ENCODE data around the gene ADAMTS17.

Gene ADAMTS17

DNA sequence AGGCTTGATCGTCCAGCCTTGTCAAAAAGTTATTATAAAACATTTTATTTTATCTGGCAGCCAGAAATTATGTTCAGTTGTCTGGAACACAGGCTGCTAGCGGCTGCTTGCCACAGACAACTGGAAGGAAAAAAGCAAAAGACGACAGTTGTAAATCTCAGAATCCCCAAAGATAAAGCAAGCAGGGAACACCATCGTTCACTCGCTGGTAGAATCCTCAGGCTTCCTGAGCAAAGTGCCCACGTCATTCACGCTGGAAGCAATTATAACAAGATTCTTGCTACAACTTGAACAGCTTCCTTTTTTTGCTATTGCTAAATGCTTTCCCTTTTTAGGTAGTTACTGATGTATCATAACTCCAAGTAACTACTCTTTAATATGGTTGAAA lies 33.6 kb downstream of the ADAMTS17 start:
- H3K4me1 ChIP-seq (ENCODE audit: control insufficient read depth, insufficient read depth, low read length): no peaks in the 10 kb centered on the region
- H3K9ac ChIP-seq (ENCODE audit: low read depth, low read length): no peak overlapping the region
- no peaks in the 10 kb centered on the region for H3K36me3 ChIP-seq (ENCODE audit: control insufficient read depth, insufficient read depth, low read length)
- no peak overlapping the region for H3K4me3 ChIP-seq (ENCODE audit: low read depth, low read length)
- no peaks in the 10 kb centered on the region for H3K27me3 ChIP-seq (ENCODE audit: control insufficient read depth, insufficient read depth, low read length)
- no peaks in the 10 kb centered on the region for H3K9me3 ChIP-seq (ENCODE audit: control insufficient read depth, insufficient read depth, low read length)

DNA sequence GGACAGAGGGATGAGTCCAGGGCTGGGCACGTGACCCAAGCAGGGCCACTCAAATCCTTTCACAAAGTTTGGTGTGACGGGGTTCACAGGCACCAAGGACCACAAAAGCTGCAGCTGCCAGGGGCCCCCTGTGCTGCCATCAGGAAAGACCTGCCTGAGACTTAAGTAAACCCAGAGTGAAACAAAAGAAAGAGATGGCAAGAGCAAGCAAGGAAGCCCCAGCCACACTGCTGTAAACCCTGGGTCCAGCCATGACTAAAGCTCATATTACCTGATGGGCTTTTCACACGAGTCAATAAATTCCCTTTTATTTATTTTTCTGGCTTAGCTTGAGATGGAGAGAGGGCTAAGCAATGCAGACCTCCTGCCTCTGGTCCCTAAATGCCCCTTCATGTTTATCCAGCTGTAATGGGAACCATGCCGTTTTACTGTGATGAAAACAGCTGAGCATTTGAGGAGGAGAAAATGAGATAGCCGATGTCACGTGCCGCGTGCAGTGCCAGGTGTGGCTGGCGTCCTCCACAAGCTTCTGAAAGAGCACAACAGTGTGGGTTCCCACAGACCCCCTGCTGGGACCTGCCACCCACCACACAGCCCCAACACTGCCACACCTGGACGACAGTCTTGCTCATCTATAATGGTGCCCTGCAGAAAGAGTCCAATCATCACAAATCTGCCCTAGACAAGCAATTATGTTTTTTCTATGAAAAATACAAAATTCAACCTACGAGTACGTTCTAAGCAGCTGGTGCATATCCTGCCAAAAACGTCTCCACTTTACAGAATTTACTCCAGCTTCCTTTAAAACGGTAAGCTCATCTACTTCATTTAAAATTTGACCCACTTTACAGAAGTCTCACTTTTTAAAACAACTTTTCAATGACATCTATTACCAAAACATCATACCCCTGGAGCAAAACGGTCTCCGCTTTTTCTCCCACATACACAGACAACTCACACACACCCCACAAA lies 34.2 kb downstream of the ADAMTS17 start:
- no peak overlapping the region for H3K4me3 ChIP-seq (ENCODE audit: low read depth, low read length)
- no peaks in the 10 kb centered on the region for H3K4me1 ChIP-seq (ENCODE audit: control insufficient read depth, insufficient read depth, low read length)
- H3K36me3 ChIP-seq (ENCODE audit: control insufficient read depth, insufficient read depth, low read length): no peaks in the 10 kb centered on the region
- no peak overlapping the region for H3K9ac ChIP-seq (ENCODE audit: low read depth, low read length)
- no peaks in the 10 kb centered on the region for H3K27me3 ChIP-seq (ENCODE audit: control insufficient read depth, insufficient read depth, low read length)
- no peaks in the 10 kb centered on the region for H3K9me3 ChIP-seq (ENCODE audit: control insufficient read depth, insufficient read depth, low read length)

- H3K27me3 ChIP-seq (ENCODE audit: control insufficient read depth, insufficient read depth, low read length): no peaks in the 10 kb centered on the region
- no peaks in the 10 kb centered on the region for H3K9me3 ChIP-seq (ENCODE audit: control insufficient read depth, insufficient read depth, low read length)
- H3K9ac ChIP-seq (ENCODE audit: low read depth, low read length): no peak overlapping the region
- H3K4me1 ChIP-seq (ENCODE audit: control insufficient read depth, insufficient read depth, low read length): no peaks in the 10 kb centered on the region
- no peak overlapping the region for H3K4me3 ChIP-seq (ENCODE audit: low read depth, low read length)
- H3K36me3 ChIP-seq (ENCODE audit: control insufficient read depth, insufficient read depth, low read length): no peaks in the 10 kb centered on the region
Measured at GRCh38 chr15:100306098-100306497, 35.7 kb downstream of the ADAMTS17 start.

DNA sequence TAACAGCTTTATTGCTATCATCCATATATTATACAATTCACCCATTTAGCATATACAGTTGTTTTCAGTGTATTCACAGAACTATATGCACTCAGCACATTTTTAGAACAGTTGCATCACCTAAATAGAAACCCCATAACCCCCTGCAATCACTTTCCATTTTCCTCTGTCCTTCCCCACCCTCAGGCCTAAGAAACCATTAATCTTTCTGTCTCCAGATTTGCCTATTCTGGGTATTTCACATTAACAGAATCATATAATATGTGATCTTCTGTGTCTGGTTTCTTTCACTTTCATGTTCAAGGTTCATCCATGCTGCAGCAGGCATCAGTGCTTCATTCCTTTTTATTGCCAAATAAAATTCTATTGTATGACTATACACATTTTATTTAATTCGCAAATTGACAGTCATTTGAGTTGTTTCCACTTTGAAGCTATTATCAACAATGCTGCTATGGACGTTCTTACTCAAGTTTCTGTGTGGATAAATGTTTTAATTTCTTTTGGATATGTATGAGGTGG lies 39.8 kb downstream of the ADAMTS17 start:
- Histone ChIP-seq H3K36me3 (ENCODE audit: control insufficient read depth, insufficient read depth, low read length) (no peaks in the 10 kb centered on the region), H3K27me3 (ENCODE audit: control insufficient read depth, insufficient read depth, low read length) (no peaks in the 10 kb centered on the region), H3K9ac (ENCODE audit: low read depth, low read length) (no peak overlapping the region), H3K4me1 (ENCODE audit: control insufficient read depth, insufficient read depth, low read length) (no peaks in the 10 kb centered on the region), H3K4me3 (ENCODE audit: low read depth, low read length) (no peak overlapping the region), H3K9me3 (ENCODE audit: control insufficient read depth, insufficient read depth, low read length) (no peaks in the 10 kb centered on the region)

DNA sequence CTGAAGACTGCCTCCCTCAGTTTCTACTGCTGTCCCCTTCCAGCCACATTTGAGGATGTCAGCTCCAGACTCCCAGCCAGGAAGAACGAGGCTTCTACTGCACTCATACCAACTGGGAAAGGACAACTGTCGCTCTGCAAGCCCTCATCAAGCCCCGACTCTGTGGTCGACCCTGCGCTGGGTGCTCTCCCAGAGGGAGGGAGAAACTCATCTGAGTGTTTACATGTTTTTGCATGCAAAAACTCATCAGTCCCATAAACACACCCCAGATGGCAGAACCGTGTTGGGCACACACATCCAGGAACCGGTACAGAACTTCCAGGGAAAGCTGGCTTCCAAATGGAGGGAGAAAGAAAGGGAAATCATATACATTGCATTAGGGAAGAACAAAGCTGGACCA lies 43.5 kb downstream of the ADAMTS17 start:
- H3K27me3 ChIP-seq (ENCODE audit: control insufficient read depth, insufficient read depth, low read length): no peaks in the 10 kb centered on the region
- no peaks in the 10 kb centered on the region for H3K9me3 ChIP-seq (ENCODE audit: control insufficient read depth, insufficient read depth, low read length)
- H3K9ac ChIP-seq (ENCODE audit: low read depth, low read length): no peak overlapping the region
- H3K4me3 ChIP-seq (ENCODE audit: low read depth, low read length): no peak overlapping the region
- no peaks in the 10 kb centered on the region for H3K36me3 ChIP-seq (ENCODE audit: control insufficient read depth, insufficient read depth, low read length)
- H3K4me1 ChIP-seq (ENCODE audit: control insufficient read depth, insufficient read depth, low read length): no peaks in the 10 kb centered on the region

DNA sequence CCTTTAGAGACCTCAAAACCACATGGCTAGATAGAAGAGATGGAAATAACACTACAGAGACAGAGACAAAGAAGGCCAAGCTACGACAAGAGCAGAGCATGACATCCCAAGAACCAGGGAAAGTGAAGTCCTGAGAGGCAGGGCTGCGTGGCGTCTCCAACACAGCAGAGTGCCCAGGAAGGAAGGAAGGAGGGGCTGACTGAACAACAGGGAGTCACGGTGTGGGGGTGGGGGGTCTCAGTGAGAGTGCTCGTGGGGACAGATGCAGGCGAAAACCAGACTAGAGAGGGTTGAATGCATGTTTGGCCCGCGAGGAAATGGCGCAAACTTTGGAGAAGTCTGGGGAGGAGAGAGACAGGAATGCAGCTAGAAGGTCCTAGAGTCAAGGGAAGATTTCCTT lies 44.0 kb downstream of the ADAMTS17 start:
- Histone ChIP-seq H3K9ac (ENCODE audit: low read depth, low read length) (no peak overlapping the region), H3K36me3 (ENCODE audit: control insufficient read depth, insufficient read depth, low read length) (no peaks in the 10 kb centered on the region), H3K4me3 (ENCODE audit: low read depth, low read length) (no peak overlapping the region), H3K4me1 (ENCODE audit: control insufficient read depth, insufficient read depth, low read length) (no peaks in the 10 kb centered on the region), H3K27me3 (ENCODE audit: control insufficient read depth, insufficient read depth, low read length) (no peaks in the 10 kb centered on the region), H3K9me3 (ENCODE audit: control insufficient read depth, insufficient read depth, low read length) (no peaks in the 10 kb centered on the region)

DNA sequence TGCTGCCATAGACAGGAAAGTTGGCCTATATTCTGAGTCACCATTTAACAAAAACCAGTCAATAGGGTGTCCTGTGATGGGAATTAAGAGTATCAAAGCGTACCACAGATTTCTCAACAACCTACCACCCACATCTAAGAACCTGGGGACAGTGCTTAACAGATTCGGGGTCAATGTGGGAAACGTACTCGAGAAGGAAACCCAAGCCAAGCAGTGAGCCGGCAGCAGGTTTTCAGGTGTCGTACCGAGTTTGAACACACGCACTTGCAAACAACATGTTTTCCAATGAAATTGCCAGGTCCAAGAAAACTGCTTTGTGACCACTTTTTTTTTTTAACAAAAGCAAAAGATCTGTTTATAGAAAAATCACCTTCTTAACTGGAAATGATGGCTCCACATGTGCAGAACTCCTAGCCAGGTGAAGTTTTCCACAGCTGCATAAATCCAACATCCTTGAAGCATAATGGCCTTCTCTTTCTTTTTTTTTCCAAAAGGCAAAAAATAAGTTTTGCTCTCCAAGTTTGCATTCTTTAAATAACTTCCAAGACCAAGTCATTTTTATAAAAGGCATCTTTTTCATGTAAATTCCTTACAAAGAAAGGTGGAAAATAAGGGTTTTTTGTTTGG lies 45.7 kb downstream of the ADAMTS17 start:
- Histone ChIP-seq H3K9me3 (ENCODE audit: control insufficient read depth, insufficient read depth, low read length) (no peaks in the 10 kb centered on the region), H3K4me3 (ENCODE audit: low read depth, low read length) (no peak overlapping the region), H3K4me1 (ENCODE audit: control insufficient read depth, insufficient read depth, low read length) (no peaks in the 10 kb centered on the region), H3K36me3 (ENCODE audit: control insufficient read depth, insufficient read depth, low read length) (no peaks in the 10 kb centered on the region), H3K9ac (ENCODE audit: low read depth, low read length) (no peak overlapping the region), H3K27me3 (ENCODE audit: control insufficient read depth, insufficient read depth, low read length) (no peaks in the 10 kb centered on the region)

- Histone ChIP-seq H3K36me3 (ENCODE audit: control insufficient read depth, insufficient read depth, low read length) (no peaks in the 10 kb centered on the region), H3K9me3 (ENCODE audit: control insufficient read depth, insufficient read depth, low read length) (no peaks in the 10 kb centered on the region), H3K27me3 (ENCODE audit: control insufficient read depth, insufficient read depth, low read length) (no peaks in the 10 kb centered on the region), H3K4me1 (ENCODE audit: control insufficient read depth, insufficient read depth, low read length) (no peaks in the 10 kb centered on the region), H3K4me3 (ENCODE audit: low read depth, low read length) (no peak overlapping the region), H3K9ac (ENCODE audit: low read depth, low read length) (no peak overlapping the region)
Measured at GRCh38 chr15:100292010-100292409, 49.8 kb downstream of the ADAMTS17 start.

GRCh38 chr15:100291106-100291505 lies 50.7 kb downstream of the ADAMTS17 start:
- Histone ChIP-seq H3K4me1 (ENCODE audit: control insufficient read depth, insufficient read depth, low read length) (no peaks in the 10 kb centered on the region), H3K4me3 (ENCODE audit: low read depth, low read length) (no peak overlapping the region), H3K9ac (ENCODE audit: low read depth, low read length) (no peak overlapping the region), H3K36me3 (ENCODE audit: control insufficient read depth, insufficient read depth, low read length) (no peaks in the 10 kb centered on the region), H3K27me3 (ENCODE audit: control insufficient read depth, insufficient read depth, low read length) (no peaks in the 10 kb centered on the region), H3K9me3 (ENCODE audit: control insufficient read depth, insufficient read depth, low read length) (no peaks in the 10 kb centered on the region)

DNA sequence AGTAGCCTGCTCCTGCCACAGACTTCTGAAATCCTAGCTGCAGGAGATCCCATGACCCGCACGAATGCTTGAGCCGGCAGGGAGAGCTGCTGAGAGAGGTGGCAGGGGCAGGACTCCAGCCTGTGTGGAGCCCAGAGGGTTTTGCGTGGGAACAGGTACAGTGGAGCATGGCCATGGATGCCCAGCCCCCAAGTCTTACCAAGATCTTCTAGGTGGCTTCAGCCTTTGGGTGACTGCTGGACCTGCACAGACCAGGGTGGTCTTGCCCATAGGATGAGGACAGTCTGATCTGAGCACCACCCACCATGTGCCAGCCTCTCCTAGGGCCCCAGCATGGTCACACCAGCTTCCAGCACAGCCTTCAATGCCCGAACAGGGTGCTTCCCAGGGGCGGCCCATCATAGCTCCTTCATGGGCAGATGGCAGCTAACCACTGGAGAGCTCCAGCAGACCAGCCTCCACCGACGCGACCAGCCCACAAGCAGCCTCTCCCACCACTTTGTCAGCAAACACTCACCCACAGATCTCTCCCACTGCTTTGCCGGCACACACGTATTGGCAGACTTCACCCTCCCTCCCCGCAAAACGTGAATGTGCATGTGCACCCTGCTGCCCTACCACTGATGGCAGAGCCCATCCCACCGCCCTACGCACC lies 56.0 kb downstream of the ADAMTS17 start:
- no peaks in the 10 kb centered on the region for H3K27me3 ChIP-seq (ENCODE audit: control insufficient read depth, insufficient read depth, low read length)
- H3K4me1 ChIP-seq (ENCODE audit: control insufficient read depth, insufficient read depth, low read length): no peaks in the 10 kb centered on the region
- no peak overlapping the region for H3K9ac ChIP-seq (ENCODE audit: low read depth, low read length)
- H3K36me3 ChIP-seq (ENCODE audit: control insufficient read depth, insufficient read depth, low read length): no peaks in the 10 kb centered on the region
- no peak overlapping the region for H3K4me3 ChIP-seq (ENCODE audit: low read depth, low read length)
- H3K9me3 ChIP-seq (ENCODE audit: control insufficient read depth, insufficient read depth, low read length): no peaks in the 10 kb centered on the region

GRCh38 chr15:100284701-100285100 lies 57.1 kb downstream of the ADAMTS17 start:
- H3K4me3 ChIP-seq (ENCODE audit: low read depth, low read length): no peak overlapping the region
- H3K9me3 ChIP-seq (ENCODE audit: control insufficient read depth, insufficient read depth, low read length): no peaks in the 10 kb centered on the region
- H3K9ac ChIP-seq (ENCODE audit: low read depth, low read length): no peak overlapping the region
- no peaks in the 10 kb centered on the region for H3K36me3 ChIP-seq (ENCODE audit: control insufficient read depth, insufficient read depth, low read length)
- H3K27me3 ChIP-seq (ENCODE audit: control insufficient read depth, insufficient read depth, low read length): no peaks in the 10 kb centered on the region
- no peaks in the 10 kb centered on the region for H3K4me1 ChIP-seq (ENCODE audit: control insufficient read depth, insufficient read depth, low read length)
